Keratinocyte (primary cell): Measurements from ENCODE around the gene JAK3. TPM values are rescaled to one million over a fixed set of nuclear protein-coding genes. Genes with fewer than 3 reads are reported as not detected.

Experiments used
- DNase-seq: peaks from one replicate; pipeline ENCODE4 v3.0.0-alpha.2; 2011; ENCODE audit warnings: low read depth, missing footprints, low spot score
- FAIRE-seq: peaks from 2 replicates; lab custom pipeline; 2011; peaks lifted over from hg19 to GRCh38; lab: Jason Lieb, UNC
- H2AFZ ChIP-seq: 2 replicates; pipeline ENCODE4 v1.6.0; 2012; ENCODE audit warnings: low read length, control low read depth, inconsistent platforms; ENCODE audit not compliant: control insufficient read depth
- H3K27ac ChIP-seq: 2 replicates; pipeline ENCODE4 v1.5.1; 2011; ENCODE audit warnings: low read length; ENCODE audit not compliant: control insufficient read depth, insufficient read depth
- H3K27me3 ChIP-seq: 3 replicates; pipeline ENCODE4 v1.6.0; 2011; ENCODE audit warnings: low read length; ENCODE audit not compliant: control insufficient read depth, insufficient read depth; ENCODE audit errors: extremely low read depth
- H3K36me3 ChIP-seq, 2 experiments: 2 replicates in 1 of 2; 3 replicates in 1 of 2; pipeline ENCODE4 v1.5.1; 2011; ENCODE audit warnings: low read length in 2 of 2, mild to moderate bottlenecking in 1 of 2; ENCODE audit not compliant: control insufficient read depth in 2 of 2, insufficient read depth in 2 of 2; ENCODE audit errors: extremely low read depth in 1 of 2
- H3K4me1 ChIP-seq: 3 replicates; pipeline ENCODE4 v1.5.1; 2011; ENCODE audit warnings: low read length; ENCODE audit not compliant: control insufficient read depth, insufficient read depth; ENCODE audit errors: extremely low read depth
- H3K4me2 ChIP-seq: 3 replicates; pipeline ENCODE4 v1.6.0; 2011; ENCODE audit warnings: low read depth, low read length; ENCODE audit not compliant: control insufficient read depth, insufficient read depth; ENCODE audit errors: extremely low read depth
- H3K4me3 ChIP-seq, 3 experiments: fragments of 200-600 bp in 1 of 3; sonication (generic) in 1 of 3; 2 replicates in 2 of 3; 3 replicates in 1 of 3; pipeline ENCODE4 v1.5.1; 2011 to 2016; ENCODE audit warnings: low read length in 3 of 3, mild to moderate bottlenecking in 3 of 3, control low read depth in 2 of 3, inconsistent platforms in 1 of 3, low read depth in 1 of 3, mixed read lengths in 1 of 3, mixed run types in 1 of 3, moderate library complexity in 1 of 3; ENCODE audit not compliant: control insufficient read depth in 2 of 3, insufficient read depth in 2 of 3; ENCODE audit errors: extremely low read depth in 1 of 3
- H3K79me2 ChIP-seq: 2 replicates; pipeline ENCODE4 v1.6.0; 2012; ENCODE audit warnings: low read length; ENCODE audit not compliant: control insufficient read depth, insufficient read depth
- H3K9ac ChIP-seq: 3 replicates; pipeline ENCODE4 v1.6.0; 2011; ENCODE audit warnings: low read length; ENCODE audit not compliant: control insufficient read depth, insufficient read depth; ENCODE audit errors: extremely low read depth
- H3K9me1 ChIP-seq: 3 replicates; pipeline ENCODE4 v1.6.0; 2011; ENCODE audit warnings: low read length; ENCODE audit not compliant: control insufficient read depth, insufficient read depth; ENCODE audit errors: extremely low read depth
- H3K9me3 ChIP-seq: 2 replicates; pipeline ENCODE4 v1.5.1; 2012; ENCODE audit warnings: low read depth, low read length; ENCODE audit not compliant: control insufficient read depth
- H4K20me1 ChIP-seq: 3 replicates; pipeline ENCODE4 v1.6.0; 2011; ENCODE audit warnings: low read length; ENCODE audit not compliant: control insufficient read depth, insufficient read depth; ENCODE audit errors: extremely low read depth
- EZH2 ChIP-seq: IDR thresholded peaks from one replicate; pipeline ENCODE4 v1.6.1; 2012; ENCODE audit warnings: inconsistent platforms, mild to moderate bottlenecking, low read length, moderate library complexity
- dilution Hi-C: fragments of 300-500 bp; cut with MboI; formaldehyde crosslinking; loops from one replicate; pipeline ENCODE4 v1.7.0; 2020; ENCODE audit warnings: low sequenced_read_pairs; ENCODE audit not compliant: extremely low pct_ligation_motif_present
- polyA plus RNA-seq, 5 experiments: library from polyadenylated mRNA; depleted of rRNA in 3 of 5; stranded (reverse) in 3 of 5; stranded (forward) in 1 of 5; unstranded in 1 of 5; fragments of >200 nt; gene quantifications; 1 replicate in 1 of 5; 2 replicates in 3 of 5; 3 replicates in 1 of 5; pipeline versions ENCODE4 v1.2.1 to v1.2.3, GENCODE V29; 2011 to 2012; ENCODE audit warnings: missing spikeins in 2 of 5, low read depth in 1 of 5, low replicate concordance in 1 of 5
- TF ChIP-seq, protein P1 (sequence below), 3 experiments: IDR thresholded peaks in 1 of 3; conservative IDR thresholded peaks in 1 of 3; optimal IDR thresholded peaks in 1 of 3; 2 replicates in 2 of 3; 3 replicates in 1 of 3; pipeline versions ENCODE3 to v1.5.1; 2011; ENCODE audit warnings: low read length in 3 of 3, mild to moderate bottlenecking in 3 of 3, moderate library complexity in 2 of 3, control low read depth in 1 of 3, inconsistent platforms in 1 of 3; ENCODE audit not compliant: insufficient read depth in 2 of 3; ENCODE audit errors: extremely low read depth in 1 of 3

The JAK3 gene
- polyA plus RNA-seq, 1 donor (not counting 4 experiments of a cell fraction or from before 2014, with no cell fraction given), result 0.37 TPM

DNA sequence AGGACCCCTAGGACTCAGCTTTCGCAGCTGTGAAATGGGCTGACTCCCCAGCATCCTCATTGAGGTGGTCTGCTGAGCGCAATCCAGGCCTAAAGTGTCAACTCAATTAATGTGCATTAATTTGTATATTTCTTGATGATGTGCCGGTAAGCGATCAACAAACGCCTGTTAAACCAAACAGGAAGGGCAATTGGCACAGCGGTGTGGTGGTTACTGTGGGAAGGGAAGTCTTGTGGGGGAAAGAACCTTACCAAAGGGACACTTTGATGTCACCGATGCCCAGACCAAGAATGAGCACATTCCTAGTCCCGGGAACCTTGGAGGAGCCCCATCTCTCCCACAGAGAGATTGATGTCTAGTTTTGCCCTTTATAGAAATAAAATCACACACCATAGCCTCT, 1.6 kb downstream of the JAK3 start:
- DNase-seq (no peak), FAIRE-seq (no peak)
- TF ChIP-seq, protein P1, sequence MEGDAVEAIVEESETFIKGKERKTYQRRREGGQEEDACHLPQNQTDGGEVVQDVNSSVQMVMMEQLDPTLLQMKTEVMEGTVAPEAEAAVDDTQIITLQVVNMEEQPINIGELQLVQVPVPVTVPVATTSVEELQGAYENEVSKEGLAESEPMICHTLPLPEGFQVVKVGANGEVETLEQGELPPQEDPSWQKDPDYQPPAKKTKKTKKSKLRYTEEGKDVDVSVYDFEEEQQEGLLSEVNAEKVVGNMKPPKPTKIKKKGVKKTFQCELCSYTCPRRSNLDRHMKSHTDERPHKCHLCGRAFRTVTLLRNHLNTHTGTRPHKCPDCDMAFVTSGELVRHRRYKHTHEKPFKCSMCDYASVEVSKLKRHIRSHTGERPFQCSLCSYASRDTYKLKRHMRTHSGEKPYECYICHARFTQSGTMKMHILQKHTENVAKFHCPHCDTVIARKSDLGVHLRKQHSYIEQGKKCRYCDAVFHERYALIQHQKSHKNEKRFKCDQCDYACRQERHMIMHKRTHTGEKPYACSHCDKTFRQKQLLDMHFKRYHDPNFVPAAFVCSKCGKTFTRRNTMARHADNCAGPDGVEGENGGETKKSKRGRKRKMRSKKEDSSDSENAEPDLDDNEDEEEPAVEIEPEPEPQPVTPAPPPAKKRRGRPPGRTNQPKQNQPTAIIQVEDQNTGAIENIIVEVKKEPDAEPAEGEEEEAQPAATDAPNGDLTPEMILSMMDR (optimal IDR thresholded peaks at IDR 0.05 in 1 of 3, IDR thresholded peaks at IDR 0.05 in 1 of 3, conservative IDR thresholded peaks at IDR 0.05 in 1 of 3; ENCODE audit: extremely low read depth in 1 of 3, insufficient read depth in 2 of 3, low read length in 3 of 3), result no peak
- no peak for TF ChIP-seq EZH2
- peaks cover 3% of the 10 kb centered on the region for H3K9me1 ChIP-seq
- no peak overlapping the region for H3K9ac ChIP-seq
- H3K36me3 ChIP-seq, result no peaks in the 10 kb centered on the region
- dilution Hi-C loops, result no loop called here
- peaks cover 22% of the 10 kb centered on the region for H3K4me1 ChIP-seq
- no peak overlapping the region for H3K4me3 ChIP-seq
- H3K79me2 ChIP-seq, result no peaks in the 10 kb centered on the region
- H2AFZ ChIP-seq, result no peak overlapping the region
- H3K9me3 ChIP-seq, result no peaks in the 10 kb centered on the region
- H3K27ac ChIP-seq, result no peak overlapping the region
- no peak overlapping the region for H3K4me2 ChIP-seq
- no peaks in the 10 kb centered on the region for H3K27me3 ChIP-seq
- no peaks in the 10 kb centered on the region for H4K20me1 ChIP-seq

DNA sequence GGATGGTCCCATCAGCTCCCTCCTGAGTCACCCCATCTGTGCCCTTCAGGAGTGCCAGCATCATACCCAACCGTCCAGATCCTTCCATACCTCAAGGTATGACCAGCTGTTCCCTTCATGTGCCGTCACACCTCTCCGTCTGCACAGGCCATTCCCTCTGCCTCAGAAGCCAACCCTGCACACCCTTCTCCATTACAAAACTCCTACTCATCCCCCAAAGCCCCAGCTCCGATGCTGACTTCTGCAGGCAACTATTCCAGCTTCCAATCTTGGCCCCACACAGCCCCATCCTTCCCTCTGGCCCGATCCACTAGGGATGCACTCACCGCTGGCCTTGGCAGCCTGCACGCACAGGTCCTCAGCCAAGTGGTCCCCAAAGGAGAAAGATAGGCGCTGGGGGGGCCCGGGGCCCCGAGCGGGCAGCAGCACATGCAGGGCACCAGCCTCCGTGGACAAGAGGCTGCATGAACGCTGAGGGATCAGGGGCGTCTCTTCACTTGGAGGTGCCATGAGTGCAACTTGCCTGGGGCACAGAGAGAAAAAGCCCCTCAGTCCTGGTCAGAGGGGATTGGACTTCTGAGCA, 3.8 kb downstream of the JAK3 start:
- FAIRE-seq (no peak), DNase-seq (no peak)
- Histone ChIP-seq H3K36me3 (no peaks in the 10 kb centered on the region), H3K27me3 (no peaks in the 10 kb centered on the region), H3K9me3 (no peaks in the 10 kb centered on the region), H3K27ac (no peak overlapping the region), H3K4me2 (no peak overlapping the region), H2AFZ (no peak overlapping the region), H3K4me1 (peaks cover 11% of the 10 kb centered on the region), H3K9ac (no peak overlapping the region), H3K9me1 (no peaks in the 10 kb centered on the region), H3K79me2 (no peaks in the 10 kb centered on the region), H3K4me3 (no peak overlapping the region), H4K20me1 (no peaks in the 10 kb centered on the region)
- TF ChIP-seq, protein P1 (optimal IDR thresholded peaks at IDR 0.05 in 1 of 3, IDR thresholded peaks at IDR 0.05 in 1 of 3, conservative IDR thresholded peaks at IDR 0.05 in 1 of 3; ENCODE audit: extremely low read depth in 1 of 3, insufficient read depth in 2 of 3, low read length in 3 of 3), result no peak
- no peak for TF ChIP-seq EZH2
- dilution Hi-C loops, result no loop called here
